ENCODE measurements around the gene GPR148.

GPR148 gene

GRCh38 chr2:130769343-130769907 lies 40.6 kb downstream of the GPR148 start:
- no peak for DNase-seq (ENCODE audit: low read depth)

DNA sequence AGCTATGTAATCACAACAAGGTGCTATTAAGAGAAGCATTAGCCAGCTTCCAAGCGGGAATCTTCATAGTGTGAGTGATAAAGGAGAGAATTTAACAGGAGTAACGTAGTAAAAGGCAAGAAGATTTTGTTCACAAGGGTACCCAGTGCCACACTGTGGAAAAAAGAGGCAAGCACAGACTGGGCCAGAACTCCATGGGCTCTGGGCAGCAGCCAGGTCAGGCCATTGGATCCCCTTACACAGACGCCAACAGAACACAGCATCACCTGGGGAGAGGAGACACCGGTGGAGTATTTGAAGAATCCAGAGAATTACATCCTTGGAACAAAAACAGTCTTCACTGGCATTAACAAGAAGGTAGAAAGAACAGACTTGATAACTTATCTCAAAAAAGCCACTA lies 47.7 kb downstream of the GPR148 start:
- DNase-seq (ENCODE audit: low read depth): no peak

DNA sequence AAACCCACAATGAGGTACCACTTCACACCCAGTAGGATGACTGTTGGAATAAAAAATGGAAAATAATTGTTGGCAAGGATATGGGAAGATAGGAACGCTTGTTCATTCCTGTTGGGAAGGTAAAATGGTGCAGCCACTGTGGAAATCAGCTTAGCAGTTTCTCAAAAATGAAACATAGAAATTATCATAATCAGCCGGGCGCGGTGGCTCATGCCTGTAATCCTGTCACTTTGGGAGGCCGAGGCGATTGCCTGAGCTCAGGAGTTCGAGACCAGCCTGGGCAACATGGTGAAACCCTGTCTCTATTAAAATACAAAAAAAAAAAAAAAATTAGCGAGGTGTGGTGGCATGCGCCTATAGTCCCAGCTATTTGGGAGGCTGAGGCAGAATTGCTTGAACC lies 49.9 kb downstream of the GPR148 start:
- DNase-seq (ENCODE audit: low read depth): no peak
